VCaP (cell line): ENCODE measurements around the gene GSTT4.
"Not testable (repeated sequence)": the region's sequence is repeated elsewhere in the genome, so short reads cannot be mapped to it uniquely, and the experiment has no call there.

Experiments used
- H3K27ac ChIP-seq: fragments of 450-650 bp; 2 replicates; pipeline ENCODE4 v1.5.1; 2017
- CTCF ChIP-seq: fragments of 450-650 bp; conservative IDR thresholded peaks from 2 replicates; pipeline ENCODE4 v1.5.1; 2017; ENCODE audit warnings: mild to moderate bottlenecking, moderate library complexity

Gene GSTT4

GRCh38 chr22:24003887-24004286, 1.4 kb downstream of the GSTT4 start:
- H3K27ac ChIP-seq, result no peak overlapping the region
- no peak for TF ChIP-seq CTCF

DNA sequence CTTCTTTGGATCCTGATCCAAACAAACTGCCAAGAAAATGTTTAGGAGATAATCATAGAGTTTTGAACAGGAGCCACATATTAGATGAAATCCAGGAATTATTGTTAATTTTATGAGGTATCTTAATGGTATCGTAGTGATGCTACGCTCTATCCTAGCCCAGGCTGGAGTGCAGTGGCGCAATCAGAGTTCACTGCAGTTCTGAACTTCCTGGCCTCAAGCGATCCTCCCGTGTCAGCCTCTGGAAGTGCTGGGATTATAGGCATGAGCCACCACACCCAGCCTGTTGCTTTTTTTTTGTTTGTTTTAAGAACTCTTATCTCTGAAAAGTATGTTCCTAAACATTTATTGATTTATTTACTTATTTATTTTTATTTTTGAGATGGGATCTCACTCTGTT, 2.4 kb downstream of the GSTT4 start:
- no peak for TF ChIP-seq CTCF
- H3K27ac ChIP-seq, result no peak overlapping the region

- no peak for TF ChIP-seq CTCF
These were observed 3.0 kb downstream of the GSTT4 start for GRCh38 chr22:24002272-24002671.

GRCh38 chr22:24001314-24001713, 3.9 kb downstream of the GSTT4 start:
- no peak overlapping the region for H3K27ac ChIP-seq
- TF ChIP-seq CTCF, result no peak

More at GRCh38 chr22:24002272-24002671, 3.0 kb downstream of the GSTT4 start:
- no peak overlapping the region for H3K27ac ChIP-seq

- H3K27ac ChIP-seq, result not testable (repeated sequence)
These were observed 5.5 kb downstream of the GSTT4 start for GRCh38 chr22:23999779-24000178.

DNA sequence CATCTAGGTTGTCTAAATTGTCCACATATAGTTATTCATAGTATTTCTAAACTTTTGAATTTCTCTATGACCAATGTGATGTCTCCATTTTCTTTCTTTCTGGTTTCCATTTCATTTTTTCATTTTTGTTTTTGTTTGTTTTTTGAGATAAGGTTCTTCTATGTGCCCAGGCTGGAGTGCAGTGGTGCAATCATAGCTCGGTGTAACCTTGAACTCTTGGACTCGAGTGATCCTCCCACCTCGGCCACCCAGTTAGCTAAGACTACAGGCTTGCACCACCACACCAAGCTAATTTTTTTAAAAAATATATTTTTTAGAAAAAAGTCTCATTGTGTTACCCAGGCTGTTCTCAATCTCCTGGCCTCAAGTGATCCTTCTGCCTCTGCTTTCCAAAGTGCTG, 8.2 kb downstream of the GSTT4 start:
- H3K27ac ChIP-seq, result no peak overlapping the region
- TF ChIP-seq CTCF, result no peak

- not testable (repeated sequence) for H3K27ac ChIP-seq
These were observed 11.6 kb downstream of the GSTT4 start for GRCh38 chr22:23993581-23994177.

DNA sequence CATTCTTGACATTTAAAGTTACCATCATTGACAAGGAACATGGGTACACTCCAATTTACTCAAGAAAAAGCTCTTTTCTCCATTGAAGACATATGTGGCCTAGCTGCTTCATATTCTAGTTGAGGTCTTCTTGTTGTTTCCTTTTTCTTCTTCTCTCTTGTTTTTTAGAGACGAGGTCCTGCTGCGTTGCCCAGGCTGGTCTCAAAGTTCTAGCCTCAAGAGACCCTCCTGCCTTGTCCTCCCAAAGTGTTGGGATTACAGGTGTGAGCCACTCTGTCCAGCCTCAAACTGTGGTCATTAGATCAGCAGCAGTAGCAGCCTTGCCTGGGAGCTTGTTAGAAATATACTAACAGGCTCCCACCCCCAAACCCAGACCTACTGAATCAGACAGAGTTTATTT, 12.2 kb downstream of the GSTT4 start:
- not testable (repeated sequence) for H3K27ac ChIP-seq

DNA sequence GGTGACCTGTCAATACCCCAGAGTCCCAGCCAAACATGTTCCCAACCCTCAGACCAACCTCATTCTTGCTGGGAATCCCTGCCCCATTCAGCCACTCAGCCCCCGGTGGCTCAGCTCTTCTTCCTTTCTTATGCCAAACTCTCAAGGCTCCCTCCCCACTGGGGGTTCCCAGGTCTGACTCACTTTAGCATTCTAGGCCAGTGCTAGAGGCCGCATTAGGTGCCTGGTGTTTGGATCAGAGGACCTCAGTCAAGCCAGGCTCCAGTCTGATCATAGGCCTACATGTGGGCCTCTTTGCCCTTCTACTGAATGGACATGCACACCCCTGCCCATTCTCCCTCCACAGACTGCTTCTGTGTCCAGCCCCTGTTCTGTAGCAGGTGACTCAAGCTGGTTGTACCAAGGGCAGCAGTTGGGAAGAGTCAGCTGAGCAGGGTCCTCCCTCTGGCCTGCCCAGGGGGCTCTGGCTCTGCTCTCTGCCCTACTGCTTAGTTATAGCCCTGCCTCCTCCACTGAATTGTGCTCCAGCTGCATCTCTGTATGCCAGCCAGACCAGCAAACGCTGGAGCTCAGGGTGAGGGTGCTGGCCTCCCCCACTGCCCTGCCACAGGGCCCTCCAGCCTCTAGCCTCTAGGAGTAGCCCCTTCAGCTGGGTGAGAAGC, 15.5 kb downstream of the GSTT4 start:
- not testable (repeated sequence) for H3K27ac ChIP-seq

GRCh38 chr22:23986538-23987178, 18.6 kb downstream of the GSTT4 start:
- not testable (repeated sequence) for H3K27ac ChIP-seq

- not testable (repeated sequence) for H3K27ac ChIP-seq
These were observed 19.2 kb downstream of the GSTT4 start for GRCh38 chr22:23986089-23986488.
